ENCODE data around the gene NEK4. TPM values are rescaled to one million over a fixed set of nuclear protein-coding genes. Genes with fewer than 3 reads are reported as not detected.

NEK4 gene
- total and polyA plus RNA-seq, 2 of the 13 experiments (the other 11 are each of a cell fraction or from before 2014, with no cell fraction given), result 16.5 to 38.0 TPM

GRCh38 chr3:52704611-52705437, 65.9 kb downstream of the NEK4 start (continued):
- TF ChIP-seq ZGPAT (CRISPR knock-in tag; IDR thresholded peaks at IDR 0.05), result peak; percentile 74
- TF ChIP-seq ZNF124 (CRISPR knock-in tag; IDR thresholded peaks at IDR 0.05), result peak; percentile 69; the same call in 1 of the 2 replicates
- no peak for TF ChIP-seq NRL (CRISPR knock-in tag; IDR thresholded peaks at IDR 0.05; ENCODE audit: borderline replicate concordance)
- TF ChIP-seq SATB2 (CRISPR knock-in tag; IDR thresholded peaks at IDR 0.05), result 0 out of 2 replicates have a peak, but pooled peaks have one; percentile 30
- TF ChIP-seq SOX13 (IDR thresholded peaks at IDR 0.05), result peak; percentile 77
- TF ChIP-seq SOX13 (CRISPR knock-in tag; conservative IDR thresholded peaks at IDR 0.05 in 1 of 2, IDR thresholded peaks at IDR 0.05 in 1 of 2), result peak in 1 of 2 experiments; percentile 91; a peak in 2 of 4 replicates
- TF ChIP-seq ZNF597 (CRISPR knock-in tag; IDR thresholded peaks at IDR 0.05), result no peak
- TF ChIP-seq RARA (CRISPR knock-in tag; IDR thresholded peaks at IDR 0.05), result peak; percentile 98
- no peak for TF ChIP-seq CBX2 (IDR thresholded peaks at IDR 0.05; ENCODE audit: low read depth, low read length)
- no peak for TF ChIP-seq CBX2 (CRISPR knock-in tag; IDR thresholded peaks at IDR 0.05; ENCODE audit: low read depth)
- no peak; the same call in 1 of the 2 replicates for TF ChIP-seq MEF2D (CRISPR knock-in tag; IDR thresholded peaks at IDR 0.05)
- 0 out of 2 replicates have a peak, but pooled peaks have one; percentile 12 for TF ChIP-seq HES4 (CRISPR knock-in tag; IDR thresholded peaks at IDR 0.05; ENCODE audit: borderline replicate concordance)
- peak; percentile 56 for TF ChIP-seq IRF2 (CRISPR knock-in tag; IDR thresholded peaks at IDR 0.05)
- TF ChIP-seq E2F5 (CRISPR knock-in tag; conservative IDR thresholded peaks at IDR 0.05), result no peak
- peak; percentile 81 for TF ChIP-seq FOXK1 (CRISPR knock-in tag; IDR thresholded peaks at IDR 0.05; ENCODE audit: borderline replicate concordance, low read depth)
- TF ChIP-seq ZNF530 (CRISPR knock-in tag; IDR thresholded peaks at IDR 0.05; ENCODE audit: low read depth), result no peak
- peak; percentile 92 for TF ChIP-seq SKI (IDR thresholded peaks at IDR 0.05; ENCODE audit: partially characterized antibody)
- TF ChIP-seq MEIS2 (CRISPR knock-in tag; IDR thresholded peaks at IDR 0.05), result peak; percentile 94
- no peak for TF ChIP-seq SMARCE1 (IDR thresholded peaks at IDR 0.05; ENCODE audit: borderline replicate concordance)
- TF ChIP-seq ZNF143 (CRISPR knock-in tag; IDR thresholded peaks at IDR 0.05), result no peak
- TF ChIP-seq ZNF503 (CRISPR knock-in tag; IDR thresholded peaks at IDR 0.05), result peak; percentile 96
- no peak for TF ChIP-seq HNRNPH1 (optimal IDR thresholded peaks at IDR 0.05; ENCODE audit: low read depth, low read length)
- no peak for TF ChIP-seq ETS1 (CRISPR knock-in tag; IDR thresholded peaks at IDR 0.05)
- TF ChIP-seq SPEN (CRISPR knock-in tag; IDR thresholded peaks at IDR 0.05; ENCODE audit: low read depth), result peak; percentile 48; the same call in 1 of the 2 replicates

Measured in HepG2 (cell line).